OCI-LY1 (cell line): Measurements from ENCODE around the gene TYRP1.

Experiments
- EZH2 ChIP-seq: fragments of 200-600 bp; sonication (generic), shearing (Covaris generic); IDR thresholded peaks from 2 replicates; pipeline ENCODE4 v1.8.0; 2017; ENCODE audit warnings: borderline replicate concordance, mixed run types, mild to moderate bottlenecking, antibody characterized with exemption, low read length, moderate library complexity, mixed read lengths
- TF ChIP-seq, protein P1 (sequence below): fragments of 200-600 bp; sonication (generic), shearing (Covaris generic); IDR thresholded peaks from 2 replicates; pipeline ENCODE4 v1.5.1; 2017; ENCODE audit warnings: mild to moderate bottlenecking, antibody characterized with exemption, low read length, moderate library complexity, mixed read lengths

DNA sequence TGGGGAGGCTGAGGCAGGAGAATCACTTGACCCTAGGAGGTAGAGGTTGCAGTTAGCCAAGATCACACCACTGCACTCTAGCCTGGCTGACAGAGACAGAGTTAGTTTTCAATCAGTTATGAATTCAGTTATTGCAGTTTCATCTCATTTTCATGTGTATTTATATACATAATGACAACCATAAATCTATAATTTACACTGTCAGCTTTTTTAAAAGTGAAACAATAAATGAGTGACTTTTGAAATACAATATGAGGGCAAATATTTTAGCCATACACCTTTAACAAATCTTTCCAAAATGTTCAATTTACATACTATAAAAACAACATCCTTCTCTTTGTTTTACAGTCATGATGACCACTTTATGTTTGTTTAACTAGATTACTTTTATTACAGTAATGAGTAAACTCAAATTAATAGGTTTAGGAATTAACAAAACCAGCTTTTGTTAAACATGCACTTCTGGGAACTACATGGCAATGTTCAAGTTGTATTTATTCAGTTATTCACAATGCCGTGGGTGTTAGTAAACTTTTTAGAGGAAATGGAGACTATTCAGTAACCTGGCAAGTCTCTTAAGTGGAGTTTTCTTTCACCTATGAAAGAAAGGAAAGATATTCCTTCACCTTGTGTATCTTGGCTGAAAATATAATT lies 12.7 kb downstream of the TYRP1 start:
- TF ChIP-seq, protein P1, sequence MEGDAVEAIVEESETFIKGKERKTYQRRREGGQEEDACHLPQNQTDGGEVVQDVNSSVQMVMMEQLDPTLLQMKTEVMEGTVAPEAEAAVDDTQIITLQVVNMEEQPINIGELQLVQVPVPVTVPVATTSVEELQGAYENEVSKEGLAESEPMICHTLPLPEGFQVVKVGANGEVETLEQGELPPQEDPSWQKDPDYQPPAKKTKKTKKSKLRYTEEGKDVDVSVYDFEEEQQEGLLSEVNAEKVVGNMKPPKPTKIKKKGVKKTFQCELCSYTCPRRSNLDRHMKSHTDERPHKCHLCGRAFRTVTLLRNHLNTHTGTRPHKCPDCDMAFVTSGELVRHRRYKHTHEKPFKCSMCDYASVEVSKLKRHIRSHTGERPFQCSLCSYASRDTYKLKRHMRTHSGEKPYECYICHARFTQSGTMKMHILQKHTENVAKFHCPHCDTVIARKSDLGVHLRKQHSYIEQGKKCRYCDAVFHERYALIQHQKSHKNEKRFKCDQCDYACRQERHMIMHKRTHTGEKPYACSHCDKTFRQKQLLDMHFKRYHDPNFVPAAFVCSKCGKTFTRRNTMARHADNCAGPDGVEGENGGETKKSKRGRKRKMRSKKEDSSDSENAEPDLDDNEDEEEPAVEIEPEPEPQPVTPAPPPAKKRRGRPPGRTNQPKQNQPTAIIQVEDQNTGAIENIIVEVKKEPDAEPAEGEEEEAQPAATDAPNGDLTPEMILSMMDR = no peak
- no peak for TF ChIP-seq EZH2
